Measurements from ENCODE around the gene SYT17.

SYT17 gene

GRCh38 chr16:19299565-19299964 is 131.5 kb downstream of the SYT17 start:
- DNase-seq (ENCODE audit: low spot score), result no peak

GRCh38 chr16:19301931-19302330 is 133.9 kb downstream of the SYT17 start:
- no peak for DNase-seq (ENCODE audit: low spot score)

- DNase-seq (ENCODE audit: low spot score), result no peak
Measured at GRCh38 chr16:19304750-19305149, 136.7 kb downstream of the SYT17 start.

GRCh38 chr16:19305443-19305842 is 137.4 kb downstream of the SYT17 start:
- no peak for DNase-seq (ENCODE audit: low spot score)

GRCh38 chr16:19307587-19308241 is 139.7 kb downstream of the SYT17 start:
- no peak for DNase-seq (ENCODE audit: low spot score)

- no peak for DNase-seq (ENCODE audit: low spot score)
Measured at GRCh38 chr16:19308392-19308791, 140.4 kb downstream of the SYT17 start.

GRCh38 chr16:19309178-19309577 is 141.1 kb downstream of the SYT17 start:
- DNase-seq (ENCODE audit: low spot score), result no peak

GRCh38 chr16:19314718-19315425 is 146.8 kb downstream of the SYT17 start:
- DNase-seq (ENCODE audit: low spot score), result no peak

GRCh38 chr16:19315889-19316433 is 147.9 kb downstream of the SYT17 start:
- no peak for DNase-seq (ENCODE audit: low spot score)

GRCh38 chr16:19316846-19317245 is 148.8 kb downstream of the SYT17 start:
- no peak for DNase-seq (ENCODE audit: low spot score)

Data from germinal center (tissue), 1 donor.